Activated gamma-delta T cell treated with anti-CD3 and anti-CD28 coated beads, Interleukin-2, amount 50 U/mL, for 16 hours (primary cell): Measurements from ENCODE around the gene CLEC2D.
"Not testable (repeated sequence)": the region's sequence is repeated elsewhere in the genome, so short reads cannot be mapped to it uniquely, and the experiment has no call there.

Source experiments
- DNase-seq: peaks from one replicate; pipeline ENCODE4 v3.0.0-alpha.2; 2020; ENCODE audit warnings: low read depth

Gene CLEC2D

DNA sequence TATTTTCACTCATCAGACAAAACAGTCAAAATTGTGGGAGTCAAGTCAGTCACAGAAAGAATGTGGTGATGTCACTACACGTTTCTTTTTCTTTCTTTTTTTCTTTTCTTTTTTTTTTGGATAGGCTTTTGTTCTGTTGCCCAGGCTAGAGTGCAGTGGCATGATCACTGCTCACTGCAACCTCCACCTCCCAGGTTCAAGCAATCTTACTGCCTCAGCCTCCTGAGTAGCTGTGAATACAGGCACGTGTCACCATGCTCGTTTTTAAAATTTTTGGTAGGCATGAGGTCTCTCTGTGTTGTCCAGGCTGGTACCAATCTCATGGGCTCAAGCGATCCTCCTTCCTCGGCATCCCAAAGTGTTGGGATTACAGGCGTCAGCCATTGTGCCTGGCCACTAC lies 61.1 kb downstream of the CLEC2D start:
- no peak for DNase-seq

DNA sequence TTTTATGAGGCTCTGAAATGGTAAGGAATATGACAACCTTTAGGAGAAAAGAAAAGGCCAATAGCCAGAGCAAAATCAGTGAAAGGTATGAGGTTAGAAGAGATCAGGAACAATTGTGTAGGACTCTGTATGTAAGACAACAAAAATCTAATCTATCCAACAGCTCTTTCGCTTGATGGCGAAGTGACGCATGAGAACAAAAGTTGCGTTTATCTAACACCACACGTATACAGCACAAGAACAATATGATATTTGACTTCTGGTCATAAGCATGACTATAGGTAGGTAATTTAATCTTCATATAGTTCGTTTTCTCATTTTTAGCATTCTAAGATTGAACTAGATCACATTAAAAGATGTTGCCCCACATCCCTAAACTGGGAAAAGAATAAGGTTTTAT lies 61.9 kb downstream of the CLEC2D start:
- no peak for DNase-seq

DNA sequence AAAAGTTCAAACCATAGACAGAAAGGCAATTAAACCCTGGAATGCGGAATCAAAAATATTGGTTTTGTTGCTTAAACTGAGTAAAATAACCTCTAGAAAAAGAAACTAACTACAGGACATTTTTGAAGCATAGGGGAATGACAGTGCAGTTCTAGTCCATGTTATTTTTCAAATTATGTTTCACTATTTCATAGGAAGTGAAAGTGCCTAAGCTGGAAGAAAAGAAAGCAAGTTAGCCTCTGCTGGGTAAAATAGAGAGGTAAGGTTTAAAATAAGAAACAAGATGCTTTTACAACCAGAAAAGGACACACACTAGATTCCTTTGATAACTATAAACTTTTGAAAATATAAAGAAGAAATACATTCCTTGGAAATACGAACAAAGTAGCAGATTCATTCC lies 62.3 kb downstream of the CLEC2D start:
- no peak for DNase-seq

DNA sequence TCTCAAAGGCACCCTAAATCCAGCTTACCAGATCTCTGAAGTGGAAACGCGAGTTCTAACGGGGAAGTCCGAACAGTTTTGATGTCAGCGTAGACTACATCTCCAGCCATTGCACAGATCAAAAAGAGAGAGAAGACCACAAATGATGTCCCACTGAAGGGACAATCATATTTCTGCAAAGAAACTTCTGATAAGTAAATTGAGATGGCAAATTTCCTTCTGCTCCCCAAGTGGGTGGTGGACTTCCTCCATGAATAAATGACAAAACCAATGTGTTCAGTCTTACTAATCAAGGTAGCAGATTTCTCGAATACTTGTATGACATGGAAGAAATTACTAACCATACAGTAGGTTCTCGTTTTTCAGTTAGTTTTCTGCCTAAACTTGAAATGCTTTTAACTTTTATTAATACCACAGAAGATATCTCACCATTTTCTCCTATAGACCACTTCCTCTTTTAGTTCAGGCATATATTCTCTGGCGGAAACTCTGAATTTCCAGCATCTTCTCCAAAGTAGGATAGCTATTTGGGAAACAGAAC lies 63.5 kb downstream of the CLEC2D start, which contains the start of gene CLECL1:
Gene CLECL1, minus strand, starts transcription at position 177 of the 541 bp plus-strand sequence.
- no peak for DNase-seq

DNA sequence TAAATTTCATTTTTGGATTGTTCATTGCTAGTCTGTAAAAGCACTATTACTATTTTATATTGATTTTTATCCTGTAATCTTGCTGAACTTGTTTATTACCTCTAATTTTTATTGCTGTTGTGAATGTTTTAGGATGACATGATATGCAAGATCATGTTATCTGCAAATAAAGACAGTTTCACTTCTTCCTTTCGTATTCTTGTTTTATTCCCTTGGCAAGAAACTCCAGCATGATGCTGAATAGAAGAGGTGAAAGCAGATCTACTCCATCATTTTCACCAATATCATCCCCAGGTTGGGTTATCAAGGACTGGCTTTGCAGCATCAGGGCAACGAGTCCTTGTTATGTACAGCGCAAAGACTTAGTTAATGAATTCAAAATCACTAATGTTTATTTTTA lies 66.1 kb downstream of the CLEC2D start:
- no peak for DNase-seq

DNA sequence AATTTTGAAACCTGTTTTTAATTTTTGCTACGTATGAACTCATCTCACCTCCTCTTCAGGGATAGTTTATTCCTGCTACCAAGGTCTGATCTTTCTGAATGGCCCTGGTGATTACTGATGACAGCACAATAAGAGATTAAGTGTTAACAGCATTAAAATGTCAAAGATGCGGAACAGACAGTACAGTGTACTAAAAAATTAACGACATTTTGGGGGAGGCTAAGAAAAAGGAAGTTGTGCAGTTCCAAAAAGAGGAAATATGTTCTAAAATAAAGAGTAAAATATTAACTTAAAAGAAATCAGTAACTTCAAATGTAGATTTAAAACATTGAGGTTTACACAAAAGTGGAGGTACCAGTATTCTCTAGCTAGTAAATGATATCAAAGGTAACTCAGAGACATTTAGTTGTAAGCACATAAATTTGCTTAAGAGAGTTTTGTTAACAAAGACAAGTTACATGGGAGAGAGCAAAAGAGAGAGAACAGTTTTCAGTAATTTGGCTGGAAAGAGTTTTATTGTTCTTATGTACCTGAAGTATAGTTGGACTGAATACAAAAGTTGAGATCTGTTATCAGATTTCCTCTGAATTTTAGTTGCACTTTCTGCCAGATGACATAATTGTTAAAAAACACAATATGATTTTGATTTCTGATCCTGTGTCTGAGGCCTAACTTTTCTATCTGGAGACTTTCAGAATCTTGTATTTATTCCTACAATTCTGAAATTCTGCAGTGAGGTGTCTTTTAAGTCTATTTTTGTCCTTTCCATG lies 67.6 kb downstream of the CLEC2D start:
- DNase-seq, result no peak

DNA sequence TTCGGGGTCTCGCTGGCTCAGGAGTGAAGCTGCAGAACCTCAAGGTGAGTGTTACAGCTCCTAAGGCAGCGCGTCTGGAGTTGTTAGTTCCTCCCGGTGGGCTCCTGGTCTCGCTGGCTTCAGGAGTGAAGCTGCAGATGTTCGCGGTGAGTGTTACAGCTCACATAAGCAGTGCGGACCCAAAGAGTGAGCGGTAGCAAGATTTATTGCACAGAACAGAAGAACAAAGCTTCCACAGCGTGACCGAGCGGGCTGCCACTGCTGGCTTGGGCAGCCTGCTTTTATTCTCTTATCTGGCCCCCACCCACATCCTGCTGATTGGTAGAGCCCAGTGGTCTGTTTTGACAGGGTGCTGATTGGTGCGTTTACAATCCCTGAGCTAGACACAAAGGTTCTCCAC lies 69.4 kb downstream of the CLEC2D start:
- not testable (repeated sequence) for DNase-seq

DNA sequence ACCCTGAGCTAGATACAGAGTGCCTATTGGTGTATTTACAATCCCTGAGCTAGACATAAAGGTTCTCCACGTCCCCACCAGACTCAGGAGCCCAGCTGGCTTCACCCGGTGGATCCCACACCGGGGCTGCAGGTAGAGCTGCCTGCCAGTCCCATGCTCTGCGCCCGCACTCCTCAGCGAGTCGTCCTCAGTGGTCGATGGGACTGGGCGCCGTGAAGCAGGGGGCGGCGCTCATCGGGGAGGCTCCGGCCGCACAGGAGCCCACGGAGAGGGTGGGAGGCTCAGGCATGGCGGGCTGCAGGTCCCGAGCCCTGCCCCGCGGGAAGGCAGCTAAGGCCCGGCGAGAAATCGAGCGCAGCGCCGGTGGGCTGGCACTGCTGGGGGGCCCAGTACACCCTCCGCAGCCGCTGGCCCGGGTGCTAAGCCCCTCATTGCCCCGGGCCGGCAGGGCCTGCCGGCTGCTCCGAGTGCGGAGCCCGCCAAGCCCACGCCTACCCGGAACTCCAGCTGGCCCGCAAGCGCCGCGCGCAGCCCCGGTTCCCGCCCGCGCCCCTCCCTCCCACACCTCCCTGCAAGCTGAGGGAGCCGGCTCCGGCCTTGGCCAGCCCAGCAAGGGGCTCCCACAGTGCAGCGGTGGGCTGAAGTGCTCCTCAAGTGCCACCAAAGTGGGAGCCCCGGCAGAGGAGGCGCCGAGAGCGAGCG lies 70.0 kb downstream of the CLEC2D start:
- not testable (repeated sequence) for DNase-seq

DNA sequence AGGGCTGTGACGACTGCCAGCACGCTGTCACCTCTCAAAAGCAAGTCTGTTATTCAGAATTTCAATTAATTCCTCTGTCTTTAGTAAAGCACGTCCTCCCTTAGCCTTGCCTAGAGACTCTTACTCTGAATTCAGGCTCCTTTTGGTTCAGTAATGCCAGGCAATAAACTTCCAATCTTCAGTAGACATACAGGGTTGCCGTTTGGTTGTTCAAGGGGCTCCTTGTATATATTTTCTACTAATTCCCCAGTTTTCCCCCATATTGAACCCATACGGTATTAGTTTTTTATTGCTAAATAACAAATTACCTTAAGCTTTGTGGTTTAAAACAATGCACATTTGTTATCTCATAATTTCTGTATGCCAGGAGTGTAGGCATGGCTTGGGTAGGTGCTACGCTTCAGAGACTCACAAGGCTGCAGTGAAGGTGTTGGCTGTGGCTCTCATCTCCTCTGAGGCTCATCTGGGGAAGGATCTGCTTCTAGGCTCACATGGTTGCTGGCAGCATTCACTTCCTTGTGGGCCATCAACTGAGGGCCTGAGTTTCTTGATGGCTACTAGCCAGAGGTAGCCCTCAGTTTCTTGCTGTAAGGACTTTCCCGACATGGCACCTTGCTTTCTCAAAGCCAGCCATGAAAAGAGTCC lies 70.7 kb downstream of the CLEC2D start:
- DNase-seq, result no peak

DNA sequence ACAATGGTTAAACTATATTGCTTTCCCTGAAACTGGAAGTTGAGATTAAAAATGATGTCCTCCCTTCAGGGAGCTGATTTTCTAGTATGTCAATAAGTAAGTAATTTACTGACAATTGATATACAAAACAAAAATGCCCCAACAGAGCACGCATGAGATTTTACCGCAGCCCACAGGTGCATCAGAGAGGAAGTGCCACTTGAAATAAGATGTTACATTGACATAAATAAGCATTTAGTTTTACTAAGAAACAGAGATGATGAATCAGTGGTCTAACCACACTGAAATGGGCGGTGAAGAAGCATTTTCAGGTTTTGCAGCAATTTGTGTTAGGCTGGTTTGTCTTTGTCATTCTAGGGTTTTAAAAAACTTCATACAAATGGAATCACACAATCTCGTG lies 72.2 kb downstream of the CLEC2D start:
- DNase-seq, result peak; percentile 59

DNA sequence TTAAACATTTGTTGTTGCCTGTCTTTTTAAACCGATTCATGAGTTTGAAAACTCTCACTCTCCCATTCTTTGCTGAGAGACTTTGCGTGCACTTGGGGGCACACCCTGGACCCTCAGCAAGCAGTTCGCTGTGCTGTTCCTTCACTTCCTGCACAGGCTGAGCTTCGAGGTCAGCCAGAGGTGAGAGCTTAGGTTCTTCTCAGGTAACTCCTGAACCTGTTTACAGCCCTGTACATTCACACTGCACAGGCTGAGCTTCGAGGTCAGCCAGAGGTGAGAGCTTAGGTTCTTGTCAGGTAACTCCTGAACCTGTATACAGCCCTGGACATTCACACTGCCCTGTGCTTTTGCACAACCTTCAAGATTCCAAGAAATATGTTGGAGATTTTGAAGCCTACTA lies 73.1 kb downstream of the CLEC2D start:
- no peak for DNase-seq

DNA sequence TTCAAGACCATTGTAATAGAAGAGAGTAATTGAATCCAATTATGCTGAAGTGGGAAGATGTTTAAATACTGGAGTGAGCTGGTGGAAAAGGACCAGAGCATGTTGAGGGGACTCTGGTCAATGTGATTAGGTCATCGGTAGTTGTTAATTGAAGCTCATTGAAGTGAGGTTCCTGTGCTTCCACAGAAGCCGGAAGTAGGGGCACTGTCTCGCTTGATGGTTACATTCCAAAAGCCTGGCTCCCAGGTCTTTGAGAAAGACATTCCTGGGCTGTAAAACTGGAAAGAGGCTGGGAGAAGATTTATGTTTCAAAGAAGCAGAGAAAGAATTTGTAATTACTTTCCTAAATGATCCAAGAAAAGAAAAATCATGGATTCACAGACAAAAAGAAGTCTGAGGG lies 75.7 kb downstream of the CLEC2D start:
- DNase-seq, result no peak
